Type B pancreatic cell (in vitro differentiated cells): ENCODE measurements around the gene LIMS2. TPM values are rescaled to one million over a fixed set of nuclear protein-coding genes. Genes with fewer than 3 reads are reported as not detected.

Source experiments
- DNase-seq: peaks from one replicate; pipeline ENCODE4 v3.0.0; 2021; ENCODE audit warnings: mixed read lengths; ENCODE audit not compliant: unreplicated experiment; ENCODE audit errors: extremely low spot score
- H3K27ac Mint-ChIP-seq: 2 replicates; pipeline ENCODE4 v1.8.0; 2021; ENCODE audit warnings: mild to moderate bottlenecking, mixed read lengths
- H3K27me3 Mint-ChIP-seq: 2 replicates; pipeline ENCODE4 v1.8.0; 2021; ENCODE audit warnings: mixed read lengths
- H3K36me3 Mint-ChIP-seq: 2 replicates; pipeline ENCODE4 v1.8.0; 2021; ENCODE audit warnings: mixed read lengths
- H3K4me1 Mint-ChIP-seq: one replicate; pipeline ENCODE4 v1.8.0; 2021; ENCODE audit warnings: mixed read lengths; ENCODE audit not compliant: unreplicated experiment
- H3K4me3 Mint-ChIP-seq: 2 replicates; pipeline ENCODE4 v1.8.0; 2021; ENCODE audit warnings: mild to moderate bottlenecking, mixed read lengths
- H3K9me3 Mint-ChIP-seq: 2 replicates; pipeline ENCODE4 v1.8.0; 2021; ENCODE audit warnings: mixed read lengths
- total RNA-seq: library from RNA; stranded (reverse); gene quantifications from 2 replicates; pipeline ENCODE4 v1.2.1, GENCODE V29; 2021; ENCODE audit warnings: low replicate concordance
- TF ChIP-seq, protein P1 (sequence below): fragments of 200-600 bp; sonication (generic); conservative IDR thresholded peaks from 2 replicates; pipeline ENCODE4 v1.5.0; 2021; ENCODE audit warnings: antibody characterized with exemption, mild to moderate bottlenecking

Gene LIMS2
- total RNA-seq, 1 donor from 2014 or later: 13.1 TPM

DNA sequence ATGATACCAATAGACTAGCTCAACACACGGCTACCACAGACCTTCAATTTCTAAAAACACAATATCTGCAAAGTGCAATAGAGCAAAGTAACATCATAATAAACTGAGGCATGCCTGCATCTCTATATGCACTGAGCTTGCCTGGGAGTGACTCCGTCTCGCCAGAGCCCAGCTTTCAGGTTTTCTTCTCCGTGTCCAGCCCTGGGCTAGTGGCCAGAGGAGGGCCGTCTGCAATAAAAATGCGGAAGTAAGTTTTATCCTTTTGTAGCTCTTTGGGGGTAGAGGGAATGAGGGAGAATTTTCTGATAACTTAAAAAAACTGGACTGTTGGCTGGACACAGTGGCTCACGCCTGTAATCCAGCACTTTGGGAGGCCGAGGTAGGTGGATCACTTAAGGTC is 70.3 kb downstream of the LIMS2 start:
- TF ChIP-seq, protein P1, sequence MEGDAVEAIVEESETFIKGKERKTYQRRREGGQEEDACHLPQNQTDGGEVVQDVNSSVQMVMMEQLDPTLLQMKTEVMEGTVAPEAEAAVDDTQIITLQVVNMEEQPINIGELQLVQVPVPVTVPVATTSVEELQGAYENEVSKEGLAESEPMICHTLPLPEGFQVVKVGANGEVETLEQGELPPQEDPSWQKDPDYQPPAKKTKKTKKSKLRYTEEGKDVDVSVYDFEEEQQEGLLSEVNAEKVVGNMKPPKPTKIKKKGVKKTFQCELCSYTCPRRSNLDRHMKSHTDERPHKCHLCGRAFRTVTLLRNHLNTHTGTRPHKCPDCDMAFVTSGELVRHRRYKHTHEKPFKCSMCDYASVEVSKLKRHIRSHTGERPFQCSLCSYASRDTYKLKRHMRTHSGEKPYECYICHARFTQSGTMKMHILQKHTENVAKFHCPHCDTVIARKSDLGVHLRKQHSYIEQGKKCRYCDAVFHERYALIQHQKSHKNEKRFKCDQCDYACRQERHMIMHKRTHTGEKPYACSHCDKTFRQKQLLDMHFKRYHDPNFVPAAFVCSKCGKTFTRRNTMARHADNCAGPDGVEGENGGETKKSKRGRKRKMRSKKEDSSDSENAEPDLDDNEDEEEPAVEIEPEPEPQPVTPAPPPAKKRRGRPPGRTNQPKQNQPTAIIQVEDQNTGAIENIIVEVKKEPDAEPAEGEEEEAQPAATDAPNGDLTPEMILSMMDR: no peak
- Mint-ChIP-seq H3K36me3 (no peaks in the 10 kb centered on the region), H3K4me1 (no peaks in the 10 kb centered on the region), H3K9me3 (peaks cover 8% of the 10 kb centered on the region), H3K27me3 (no peaks in the 10 kb centered on the region), H3K27ac (no peak overlapping the region), H3K4me3 (no peak overlapping the region)
- DNase-seq: no peak

DNA sequence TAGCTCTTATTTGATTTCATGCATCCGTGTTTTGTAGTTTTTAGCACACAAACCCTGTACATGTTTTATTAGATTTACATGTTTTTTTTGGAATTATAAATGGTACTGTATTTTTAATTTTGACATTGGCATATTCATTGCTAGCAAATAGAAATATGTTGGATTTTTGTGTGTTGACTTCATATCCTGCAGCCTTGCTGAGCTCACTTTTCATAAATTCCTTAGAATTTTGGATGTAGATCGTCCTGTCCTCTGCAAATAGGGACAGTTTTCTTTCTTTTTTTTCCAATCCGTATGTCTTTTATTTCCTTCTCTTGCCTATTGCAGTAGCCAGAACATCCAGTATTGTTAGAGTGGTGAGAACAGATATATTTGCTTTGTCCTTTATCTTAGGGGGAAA is 76.1 kb downstream of the LIMS2 start:
- DNase-seq: no peak
- TF ChIP-seq, protein P1: no peak

DNA sequence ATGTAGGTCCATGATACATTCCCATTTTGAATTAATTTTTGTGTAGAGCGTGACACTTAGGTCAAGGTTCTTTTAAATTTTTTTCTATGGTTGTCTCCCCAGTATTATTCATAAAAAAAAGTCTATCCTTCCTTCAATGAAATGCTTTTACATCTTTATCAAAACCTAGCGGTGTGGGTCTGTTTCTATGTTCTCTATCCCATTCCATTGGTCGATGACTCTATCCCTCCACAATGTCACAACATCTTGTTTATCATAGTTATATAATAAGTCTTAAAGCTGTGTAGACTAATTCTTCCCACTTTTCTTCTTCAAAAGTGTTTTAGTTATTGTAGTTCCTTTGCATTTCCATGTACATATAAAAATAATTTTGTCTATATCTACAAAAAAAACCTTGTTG is 76.6 kb downstream of the LIMS2 start:
- peaks cover 12% of the 10 kb centered on the region for H3K27me3 Mint-ChIP-seq

More for the DNA sequence above, 76.1 kb downstream of the LIMS2 start:
- Mint-ChIP-seq H3K4me3 (no peak overlapping the region), H3K4me1 (no peaks in the 10 kb centered on the region), H3K36me3 (no peaks in the 10 kb centered on the region), H3K27me3 (peaks cover 12% of the 10 kb centered on the region), H3K9me3 (peaks cover 6% of the 10 kb centered on the region), H3K27ac (no peak overlapping the region)

DNA sequence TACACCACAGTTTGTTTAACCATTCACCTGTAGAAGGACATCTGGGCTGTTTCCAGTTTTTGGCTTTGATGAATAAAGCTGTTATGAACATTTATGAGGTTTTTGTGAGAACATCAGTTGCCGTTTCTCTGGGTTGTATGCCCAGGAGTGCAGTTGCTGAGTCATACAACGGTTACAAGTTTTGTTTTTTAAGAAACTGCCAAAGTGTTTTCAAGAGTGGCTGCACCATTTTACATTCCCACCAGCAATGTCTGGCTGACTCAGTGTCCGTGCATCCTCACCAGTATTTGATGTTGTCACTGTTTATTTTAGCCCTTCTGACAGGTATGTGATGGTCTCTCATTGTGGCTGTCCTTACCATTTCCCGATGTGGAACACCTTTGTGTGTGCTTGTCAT is 77.3 kb downstream of the LIMS2 start:
- H3K4me1 Mint-ChIP-seq: no peaks in the 10 kb centered on the region
- H3K9me3 Mint-ChIP-seq: peaks cover under 1% of the 10 kb centered on the region
- DNase-seq: peak; percentile 22
- TF ChIP-seq, protein P1: no peak
- H3K27ac Mint-ChIP-seq: no peak overlapping the region
- peaks cover 12% of the 10 kb centered on the region for H3K27me3 Mint-ChIP-seq
- H3K36me3 Mint-ChIP-seq: no peaks in the 10 kb centered on the region
- H3K4me3 Mint-ChIP-seq: no peak overlapping the region

More for the DNA sequence above, 76.6 kb downstream of the LIMS2 start:
- peaks cover 4% of the 10 kb centered on the region for H3K9me3 Mint-ChIP-seq
- DNase-seq: no peak
- H3K27ac Mint-ChIP-seq: no peak overlapping the region
- no peak overlapping the region for H3K4me3 Mint-ChIP-seq
- TF ChIP-seq, protein P1: no peak
- H3K36me3 Mint-ChIP-seq: no peaks in the 10 kb centered on the region
- no peaks in the 10 kb centered on the region for H3K4me1 Mint-ChIP-seq

DNA sequence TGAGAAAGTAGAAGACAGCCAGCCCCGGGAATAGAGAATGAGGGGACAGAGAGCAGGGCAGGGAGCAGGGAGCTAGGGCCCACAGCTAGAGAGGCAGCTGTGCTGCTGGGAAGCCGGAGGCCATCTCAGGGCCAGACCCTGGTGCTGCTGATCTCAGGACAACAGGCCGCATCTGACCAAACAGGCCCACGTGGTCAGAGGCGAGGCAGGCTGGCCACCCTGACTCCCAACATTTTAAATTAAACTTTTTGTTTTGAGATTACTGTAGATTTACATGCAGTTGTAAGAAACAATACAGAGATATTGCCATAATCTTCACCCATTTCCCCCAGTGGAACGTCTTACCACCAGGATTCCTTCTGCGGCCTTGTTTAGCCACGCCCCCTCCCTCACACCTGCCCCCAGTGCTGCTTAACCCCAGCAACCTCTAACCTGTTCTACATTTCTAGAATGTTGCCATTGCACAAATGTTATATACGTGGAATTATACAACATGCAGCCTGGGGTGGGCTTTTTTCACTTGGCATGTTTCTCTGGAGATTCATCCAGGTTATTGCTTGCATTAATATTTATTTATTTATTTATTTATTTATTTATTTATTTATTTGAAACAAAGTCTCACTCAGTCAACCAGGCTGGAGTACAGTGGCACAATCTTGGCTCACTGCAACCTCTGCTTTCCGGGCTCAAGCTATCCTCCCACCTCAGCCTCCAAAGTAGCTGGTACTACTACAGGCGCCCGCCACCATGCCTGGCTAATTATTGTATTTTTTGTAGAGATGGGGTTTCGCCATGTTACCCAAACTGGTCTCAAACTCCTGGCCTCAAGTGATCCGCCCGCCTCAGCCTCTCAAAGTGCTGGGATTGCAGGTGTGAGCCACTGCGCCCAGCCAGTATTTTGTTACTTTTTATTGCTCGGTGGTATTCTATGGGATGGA is 78.0 kb downstream of the LIMS2 start:
- no peaks in the 10 kb centered on the region for H3K9me3 Mint-ChIP-seq
- no peaks in the 10 kb centered on the region for H3K36me3 Mint-ChIP-seq

More for the DNA sequence above, 78.0 kb downstream of the LIMS2 start:
- no peak overlapping the region for H3K27ac Mint-ChIP-seq
- TF ChIP-seq, protein P1: no peak
- H3K27me3 Mint-ChIP-seq: peaks cover 12% of the 10 kb centered on the region
- no peaks in the 10 kb centered on the region for H3K4me1 Mint-ChIP-seq
- no peak overlapping the region for H3K4me3 Mint-ChIP-seq
- peak; percentile 39 for DNase-seq
